CD14-positive monocyte (primary cell): ENCODE results near the gene MFNG. TPM values are rescaled to one million over a fixed set of nuclear protein-coding genes. Genes with fewer than 3 reads are reported as not detected.

Experiments used
- DNase-seq, 3 donors: peaks; one replicate each; pipeline ENCODE4 v3.0.0-alpha.2; 2011 to 2022
- H2AFZ ChIP-seq: 2 replicates; pipeline ENCODE4 v1.6.0; 2012; ENCODE audit warnings: mild to moderate bottlenecking, low read depth, low read length, inconsistent platforms; ENCODE audit not compliant: insufficient read depth, poor library complexity, severe bottlenecking
- H3K27ac ChIP-seq, 2 donors: 1 replicate in 1 of 2; 2 replicates in 1 of 2; pipeline ENCODE4 v1.5.1; 2012 to 2013; ENCODE audit warnings: low read length in 2 of 2, control low read depth in 1 of 2, inconsistent platforms in 1 of 2, low read depth in 1 of 2, mild to moderate bottlenecking in 1 of 2
- H3K27me3 ChIP-seq, 2 donors: one replicate each; pipeline versions ENCODE4 v1.6.0 to v1.6.1; 2011 to 2013; ENCODE audit warnings: low read length in 2 of 2; ENCODE audit not compliant: control insufficient read depth in 2 of 2, insufficient read depth in 2 of 2
- H3K36me3 ChIP-seq, 2 donors: replicated peaks in 1 of 2; 1 replicate in 1 of 2; 2 replicates in 1 of 2; pipeline versions ENCODE4 v1.5.1 to v1.6.1; 2012 to 2013; ENCODE audit warnings: low read length in 2 of 2, control low read depth in 1 of 2, inconsistent platforms in 1 of 2, mild to moderate bottlenecking in 1 of 2; ENCODE audit not compliant: insufficient read depth in 2 of 2, control insufficient read depth in 1 of 2
- H3K4me1 ChIP-seq, 2 donors: 1 replicate in 1 of 2; 2 replicates in 1 of 2; pipeline versions ENCODE4 v1.5.1 to v1.6.1; 2012 to 2013; ENCODE audit warnings: low read length in 2 of 2, control low read depth in 1 of 2, inconsistent platforms in 1 of 2, mild to moderate bottlenecking in 1 of 2, moderate library complexity in 1 of 2; ENCODE audit not compliant: insufficient read depth in 2 of 2, control insufficient read depth in 1 of 2
- H3K4me2 ChIP-seq: replicated peaks from 2 replicates; pipeline ENCODE3; 2012; ENCODE audit warnings: low read length, moderate library complexity, mild to moderate bottlenecking; ENCODE audit not compliant: poor library complexity, severe bottlenecking; ENCODE audit errors: extremely low read depth
- H3K4me3 ChIP-seq, 3 experiments: fragments of 200-600 bp in 1 of 3; sonication (generic) in 1 of 3; replicated peaks in 1 of 3; 1 replicate in 2 of 3; 2 replicates in 1 of 3; pipeline ENCODE4 v1.5.1; 2011 to 2013; ENCODE audit warnings: low read length in 3 of 3, mild to moderate bottlenecking in 3 of 3, control low read depth in 2 of 3, low read depth in 2 of 3, inconsistent platforms in 1 of 3, moderate library complexity in 1 of 3
- H3K79me2 ChIP-seq: 2 replicates; pipeline ENCODE4 v1.6.0; 2012; ENCODE audit warnings: mild to moderate bottlenecking, control low read depth, inconsistent platforms, low read length, moderate library complexity; ENCODE audit not compliant: insufficient read depth
- H3K9ac ChIP-seq: 2 replicates; pipeline ENCODE4 v1.6.0; 2017; ENCODE audit warnings: low read length, mild to moderate bottlenecking; ENCODE audit not compliant: insufficient read depth, poor library complexity, severe bottlenecking
- H3K9me3 ChIP-seq, 2 donors: replicated peaks in 1 of 2; 1 replicate in 1 of 2; 2 replicates in 1 of 2; pipeline versions ENCODE4 v1.5.1 to v1.6.1; 2012 to 2013; ENCODE audit warnings: low read length in 2 of 2, control low read depth in 1 of 2; ENCODE audit not compliant: control insufficient read depth in 1 of 2, insufficient read depth in 1 of 2
- H4K20me1 ChIP-seq: 2 replicates; pipeline ENCODE4 v1.6.0; 2012; ENCODE audit warnings: mild to moderate bottlenecking, low read length, control low read depth, moderate library complexity; ENCODE audit not compliant: insufficient read depth
- H3K27ac Mint-ChIP-seq, 7 donors: one replicate each; pipeline ENCODE4 v1.8.0; 2020; ENCODE audit warnings: mild to moderate bottlenecking in 7 of 7, mixed read lengths in 7 of 7, moderate library complexity in 6 of 7, inconsistent platforms in 2 of 7
- H3K27me3 Mint-ChIP-seq, 3 donors: one replicate each; pipeline ENCODE4 v1.8.0; 2021 to 2022; ENCODE audit warnings: low read depth in 3 of 3, mild to moderate bottlenecking in 3 of 3, mixed read lengths in 3 of 3, moderate library complexity in 3 of 3, inconsistent platforms in 1 of 3
- H3K36me3 Mint-ChIP-seq, 2 donors: one replicate each; pipeline ENCODE4 v1.8.0; 2020; ENCODE audit warnings: mixed read lengths in 2 of 2, inconsistent platforms in 1 of 2, mild to moderate bottlenecking in 1 of 2
- H3K4me1 Mint-ChIP-seq: one replicate; pipeline ENCODE4 v1.8.0; 2020; ENCODE audit warnings: mild to moderate bottlenecking, mixed read lengths
- H3K4me3 Mint-ChIP-seq, 2 donors: one replicate each; pipeline ENCODE4 v1.8.0; 2020; ENCODE audit warnings: mild to moderate bottlenecking in 2 of 2, mixed read lengths in 2 of 2, moderate library complexity in 1 of 2
- H3K9me3 Mint-ChIP-seq, 7 donors: one replicate each; pipeline ENCODE4 v1.8.0; 2020 to 2022; ENCODE audit warnings: mixed read lengths in 7 of 7, mild to moderate bottlenecking in 6 of 7, moderate library complexity in 6 of 7, inconsistent platforms in 2 of 7
- CTCF ChIP-seq: fragments of 200-600 bp; IDR thresholded peaks from one replicate; pipeline ENCODE4 v1.8.0; 2022; ENCODE audit warnings: antibody characterized with exemption, mild to moderate bottlenecking
- WGBS: methylation state at CpG from one replicate; pipeline ENCODE4 v1.1.5; 2013; ENCODE audit warnings: missing lambda C conversion rate; ENCODE audit not compliant: insufficient coverage; 5-methylcytosine and 5-hydroxymethylcytosine counted together
- intact Hi-C, 2 donors: fragments of 100-400 bp; cut with micrococcal nuclease; formaldehyde crosslinking; loops; one replicate each; pipeline versions ENCODE4 v1.15.0 to v1.15.1; 2023
- polyA plus RNA-seq, 3 donors: library from polyadenylated mRNA; depleted of rRNA in 1 of 3; unstranded in 2 of 3; stranded (reverse) in 1 of 3; fragments of 300-500 nt in 2 of 3; fragments of >200 nt in 1 of 3; fragmentation: Illumina TruSeq in 2 of 3; gene quantifications; 1 replicate in 2 of 3; 2 replicates in 1 of 3; pipeline ENCODE4 v1.2.3, GENCODE V29; 2012 to 2021

Gene MFNG
- polyA plus RNA-seq, 3 donors: 84.1 to 196 (median 181) TPM

- Mint-ChIP-seq H3K36me3 (peaks cover 0 to 2% of the 10 kb centered on the region in 2 donors), H3K4me3 (no peak overlapping the region), H3K4me1 (peaks cover 14% of the 10 kb centered on the region), H3K9me3 (peaks cover 3 to 13% (median 11%) of the 10 kb centered on the region in 7 donors), H3K27me3 (peaks cover 21 to 32% (median 25%) of the 10 kb centered on the region in 3 donors), H3K27ac (no peak overlapping the region)
- no peak overlapping the region for H3K9ac ChIP-seq
- H3K9me3 ChIP-seq: peaks cover 5 to 7% of the 10 kb centered on the region in 2 donors
- peaks cover 0 to 9% of the 10 kb centered on the region in 2 donors for H3K27me3 ChIP-seq
- no peaks in the 10 kb centered on the region for H3K36me3 ChIP-seq
- intact Hi-C loops: no loop called here
- H3K79me2 ChIP-seq: no peaks in the 10 kb centered on the region
- H3K4me3 ChIP-seq: no peak overlapping the region
- peaks cover 9 to 15% of the 10 kb centered on the region in 2 donors for H3K4me1 ChIP-seq
- 95% methylated on average over 4 of the region's 4 CpGs for WGBS
- no peak overlapping the region for H3K27ac ChIP-seq
- no peaks in the 10 kb centered on the region for H4K20me1 ChIP-seq
- no peak for DNase-seq
- TF ChIP-seq CTCF: no peak
- H2AFZ ChIP-seq: no peak overlapping the region
- no peak overlapping the region for H3K4me2 ChIP-seq
These were observed 45.3 kb downstream of the MFNG start for GRCh38 chr22:37440875-37441274.

- Histone ChIP-seq H2AFZ (no peak overlapping the region), H3K9ac (no peak overlapping the region), H4K20me1 (no peaks in the 10 kb centered on the region), H3K4me3 (no peak overlapping the region), H3K4me2 (no peak overlapping the region), H3K79me2 (no peaks in the 10 kb centered on the region), H3K27ac (no peak overlapping the region), H3K4me1 (peaks cover 9 to 15% of the 10 kb centered on the region in 2 donors), H3K9me3 (peaks cover 5 to 7% of the 10 kb centered on the region in 2 donors), H3K27me3 (peaks cover 0 to 9% of the 10 kb centered on the region in 2 donors), H3K36me3 (no peaks in the 10 kb centered on the region)
- peaks cover 0 to 2% of the 10 kb centered on the region in 2 donors for H3K36me3 Mint-ChIP-seq
- intact Hi-C loops: no loop called here
- peaks cover 3 to 13% (median 11%) of the 10 kb centered on the region in 7 donors for H3K9me3 Mint-ChIP-seq
- no peak for TF ChIP-seq CTCF
- H3K27ac Mint-ChIP-seq: no peak overlapping the region
- no peak for DNase-seq
- 88% methylated on average over 4 of the region's 5 CpGs for WGBS
- peaks cover 19 to 34% (median 22%) of the 10 kb centered on the region in 3 donors for H3K27me3 Mint-ChIP-seq
- peaks cover 14% of the 10 kb centered on the region for H3K4me1 Mint-ChIP-seq
- H3K4me3 Mint-ChIP-seq: peak overlapping the region in 1 of 2 donors; percentile 2
These were observed 46.8 kb downstream of the MFNG start for GRCh38 chr22:37439347-37439746.
